Spinal cord (tissue), 10 donors: Measurements from ENCODE around the gene LRRC32. TPM values are rescaled to one million over a fixed set of nuclear protein-coding genes. Genes with fewer than 3 reads are reported as not detected.

Source experiments
- DNase-seq, 6 donors: peaks; one replicate each; pipeline versions ENCODE4 v3.0.0 to v3.0.0-alpha.2; 2013 to 2015; ENCODE audit warnings: low spot score in 6 of 6, low read depth in 4 of 6
- H3K27ac ChIP-seq: one replicate; pipeline ENCODE4 v1.5.1; 2013; ENCODE audit warnings: low read depth, low read length, control low read depth
- H3K27me3 ChIP-seq: one replicate; pipeline ENCODE4 v1.6.1; 2013; ENCODE audit warnings: low read length; ENCODE audit not compliant: control insufficient read depth, insufficient read depth
- H3K36me3 ChIP-seq: one replicate; pipeline ENCODE4 v1.6.1; 2013; ENCODE audit warnings: low read length; ENCODE audit not compliant: control insufficient read depth, insufficient read depth
- H3K4me1 ChIP-seq: one replicate; pipeline ENCODE4 v1.6.1; 2013; ENCODE audit warnings: low read length; ENCODE audit not compliant: control insufficient read depth, insufficient read depth
- H3K4me3 ChIP-seq: one replicate; pipeline ENCODE4 v1.5.1; 2013; ENCODE audit warnings: low read depth, low read length, control low read depth
- H3K9me3 ChIP-seq: one replicate; pipeline ENCODE4 v1.6.1; 2013; ENCODE audit warnings: low read length; ENCODE audit not compliant: control insufficient read depth, insufficient read depth
- WGBS: methylation state at CpG from one replicate; pipeline ENCODE4 v1.1.5; 2013; ENCODE audit warnings: missing lambda C conversion rate; ENCODE audit not compliant: insufficient coverage; 5-methylcytosine and 5-hydroxymethylcytosine counted together
- polyA plus RNA-seq, 2 donors: library from polyadenylated mRNA; unstranded; fragments of 120-200 nt; gene quantifications; one replicate each; pipeline ENCODE4 v1.2.1, GENCODE V29; 2013; ENCODE audit not compliant: insufficient read length in 2 of 2
- total RNA-seq, 2 donors: library from RNA; depleted of rRNA in 1 of 2; stranded (reverse); fragments of 120-200 nt in 1 of 2; fragments of >200 nt in 1 of 2; gene quantifications; one replicate each; pipeline versions ENCODE4 v1.2.3 to v1.2.4, GENCODE V29; 2013 to 2014
- donor health status: healthy.

Gene LRRC32
- total and polyA plus RNA-seq, 4 donors: 8.3 to 31.8 (median 10.4) TPM

DNA sequence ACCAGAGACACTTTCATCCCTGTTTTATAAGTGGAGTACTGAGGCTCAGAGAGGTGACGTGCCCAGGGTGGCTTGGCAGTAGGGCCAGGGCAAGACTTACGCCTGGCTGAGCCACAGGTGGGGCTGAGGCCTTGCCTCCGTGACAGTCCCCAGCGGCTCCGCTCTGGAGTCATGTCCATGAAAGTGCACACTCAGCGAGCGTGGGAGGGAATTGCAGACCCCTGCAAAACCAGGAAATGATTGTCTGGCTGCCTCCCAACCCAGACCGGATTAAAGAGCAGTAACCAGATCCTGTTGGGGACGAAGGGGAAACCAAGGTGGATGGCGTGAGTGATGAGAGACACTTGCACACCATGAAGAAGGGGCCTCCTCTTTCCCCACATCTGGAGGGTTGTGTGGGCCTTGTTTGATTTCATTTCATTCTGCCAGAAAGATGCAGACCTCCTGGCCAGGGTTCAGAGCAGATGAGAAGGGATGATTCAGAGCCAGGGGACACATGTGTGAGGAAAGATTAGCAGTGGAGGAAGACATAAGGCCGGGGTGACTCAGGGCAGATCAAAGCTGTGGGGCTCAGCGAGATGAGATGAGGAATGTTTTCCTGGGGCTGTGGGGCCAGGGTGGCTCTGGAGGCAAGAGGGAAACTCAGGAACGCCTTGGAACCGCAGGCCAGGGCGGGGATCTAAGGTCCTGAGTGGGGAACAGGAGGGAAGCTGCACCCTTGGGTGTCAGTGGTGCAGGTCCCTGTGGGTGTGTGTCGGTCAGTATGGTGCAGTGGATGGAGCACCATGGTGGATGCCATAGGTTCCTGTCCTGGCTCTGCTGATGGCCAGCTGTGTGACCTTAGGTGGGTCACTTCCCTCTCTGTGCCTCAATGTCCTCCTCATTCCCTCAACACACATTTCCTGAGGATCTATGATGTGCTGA lies 29.9 kb upstream of the LRRC32 start:
- H3K4me1 ChIP-seq: peaks cover 9% of the 10 kb centered on the region
- DNase-seq: peak in 2 of 6 donors; percentile 41 to 42
- 71% methylated on average over 12 of the region's 16 CpGs for WGBS
- no peaks in the 10 kb centered on the region for H3K9me3 ChIP-seq
- peak overlapping the region; percentile 35 for H3K27ac ChIP-seq
- no peaks in the 10 kb centered on the region for H3K27me3 ChIP-seq
- no peaks in the 10 kb centered on the region for H3K36me3 ChIP-seq
- H3K4me3 ChIP-seq: no peak overlapping the region

DNA sequence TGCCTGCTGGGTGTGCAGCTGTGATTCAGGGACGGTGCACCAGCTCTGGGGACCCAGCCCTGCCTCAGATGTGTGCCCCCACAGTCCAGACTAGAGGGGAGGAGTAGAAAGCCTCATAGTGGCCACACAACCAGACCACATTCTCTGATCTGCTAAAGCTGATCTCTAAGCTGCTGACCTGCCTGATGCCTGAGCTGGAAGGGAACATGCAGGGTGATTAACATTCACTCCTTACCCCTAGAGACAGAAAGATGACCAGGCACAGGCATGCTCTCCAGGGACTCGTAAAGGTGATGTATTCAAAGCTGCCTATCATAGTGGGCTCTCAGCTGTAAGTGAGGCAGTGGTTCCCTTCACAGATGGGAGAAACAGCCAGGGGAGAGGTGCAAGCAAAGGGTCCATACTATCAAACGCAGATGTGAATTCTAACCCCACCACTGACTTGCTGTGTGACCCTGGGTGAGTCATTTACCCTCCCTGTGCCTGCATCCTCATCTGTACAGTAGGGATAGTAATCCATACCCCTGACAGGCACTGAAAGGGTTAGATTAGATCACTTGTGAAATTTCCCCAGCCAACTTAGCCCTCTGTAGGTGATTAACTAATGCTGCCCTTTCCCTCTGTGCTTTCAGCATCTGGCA lies 29.0 kb upstream of the LRRC32 start:
- Histone ChIP-seq H3K4me3 (no peak overlapping the region), H3K4me1 (peaks cover 9% of the 10 kb centered on the region), H3K9me3 (no peaks in the 10 kb centered on the region), H3K27ac (peak overlapping the region; percentile 15), H3K27me3 (no peaks in the 10 kb centered on the region), H3K36me3 (no peaks in the 10 kb centered on the region)
- DNase-seq: no peak
- 100% methylated on average over 1 of the region's 3 CpGs for WGBS

DNA sequence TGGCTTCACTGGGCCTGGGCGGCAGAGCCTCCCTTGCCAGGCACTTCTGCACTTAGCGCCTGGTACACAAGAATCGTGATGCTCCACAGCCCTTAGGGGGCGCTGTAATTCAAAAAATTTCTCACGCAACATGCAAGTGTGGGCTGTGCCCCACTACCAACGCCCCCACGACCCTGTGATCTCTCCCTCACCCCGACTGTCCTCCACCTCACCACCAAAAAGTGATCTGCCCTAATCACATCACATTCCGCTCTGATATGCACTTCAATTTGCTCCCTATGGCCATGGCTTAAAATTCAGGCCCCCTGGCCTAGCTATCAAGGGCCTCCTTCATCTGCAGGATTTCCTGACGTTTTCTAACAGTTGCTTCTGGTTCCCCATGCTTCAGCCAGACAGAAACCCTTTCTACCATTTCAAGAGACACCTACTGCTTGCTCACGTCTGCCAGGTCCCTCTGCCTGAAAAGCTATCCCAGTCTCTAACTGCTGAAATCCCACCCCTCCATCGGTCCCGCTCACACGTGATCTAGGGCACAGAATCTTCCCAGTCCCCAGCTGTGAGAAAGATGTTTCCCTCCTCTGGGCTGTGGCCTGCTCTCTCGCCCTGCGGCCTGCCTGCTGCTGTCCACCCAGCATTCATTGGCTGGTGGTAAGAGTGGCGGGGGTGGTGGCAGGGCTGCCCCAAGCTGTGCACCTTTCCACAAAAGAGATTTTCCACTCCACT lies 27.9 kb upstream of the LRRC32 start:
- Histone ChIP-seq H3K27me3 (no peaks in the 10 kb centered on the region), H3K36me3 (no peaks in the 10 kb centered on the region), H3K9me3 (no peaks in the 10 kb centered on the region), H3K4me3 (no peak overlapping the region), H3K27ac (no peak overlapping the region), H3K4me1 (peaks cover 9% of the 10 kb centered on the region)
- DNase-seq: no peak
- WGBS: 54% methylated on average over 14 of the region's 17 CpGs

DNA sequence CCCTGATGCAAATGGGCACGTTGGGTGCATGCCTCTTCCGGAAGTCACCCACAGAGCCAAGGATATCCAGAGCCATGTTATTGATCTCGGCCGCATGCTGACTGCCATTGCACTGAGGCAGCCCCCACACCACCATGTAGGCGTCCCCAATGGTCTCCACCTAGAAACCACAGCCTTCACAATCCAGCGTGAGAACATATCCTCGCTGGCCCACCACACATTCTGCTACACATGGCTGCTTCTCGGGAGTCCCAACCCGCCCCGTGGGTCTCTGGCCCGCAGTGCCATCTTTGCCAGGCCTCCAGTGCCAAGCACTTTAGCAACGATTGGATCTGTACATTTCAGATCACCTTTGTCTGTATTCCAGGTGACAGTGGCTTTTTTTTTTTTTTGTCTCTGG lies 26.2 kb upstream of the LRRC32 start:
- no peak overlapping the region for H3K27ac ChIP-seq
- WGBS: 91% methylated on average over 12 of the region's 12 CpGs
- no peak overlapping the region for H3K4me3 ChIP-seq
- no peaks in the 10 kb centered on the region for H3K9me3 ChIP-seq
- peaks cover 9% of the 10 kb centered on the region for H3K4me1 ChIP-seq
- DNase-seq: no peak
- H3K36me3 ChIP-seq: no peaks in the 10 kb centered on the region
- H3K27me3 ChIP-seq: no peaks in the 10 kb centered on the region

DNA sequence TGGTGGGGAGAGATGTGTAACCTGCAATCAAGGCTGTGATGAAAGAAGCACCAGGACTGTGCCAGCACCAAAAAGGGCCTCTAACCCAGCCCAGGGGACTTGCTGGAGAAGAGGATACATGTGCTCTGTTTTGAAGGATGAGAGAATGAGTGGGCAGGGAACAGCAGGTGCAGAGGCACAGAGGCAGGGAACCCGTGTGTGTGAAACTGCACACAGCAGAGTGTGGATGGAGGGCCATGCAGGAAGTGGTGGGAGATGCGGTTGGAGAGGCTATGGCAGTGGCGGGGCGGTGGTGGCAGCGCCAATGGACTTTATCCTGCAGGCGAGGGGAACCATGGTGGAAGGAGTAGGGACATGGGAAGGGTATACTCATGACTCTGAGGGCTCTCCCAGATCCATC lies 25.2 kb upstream of the LRRC32 start:
- no peak overlapping the region for H3K27ac ChIP-seq
- no peaks in the 10 kb centered on the region for H3K9me3 ChIP-seq
- no peaks in the 10 kb centered on the region for H3K36me3 ChIP-seq
- no peak overlapping the region for H3K4me3 ChIP-seq
- WGBS: 86% methylated on average over 2 of the region's 6 CpGs
- peaks cover 8% of the 10 kb centered on the region for H3K4me1 ChIP-seq
- DNase-seq: no peak
- no peaks in the 10 kb centered on the region for H3K27me3 ChIP-seq

DNA sequence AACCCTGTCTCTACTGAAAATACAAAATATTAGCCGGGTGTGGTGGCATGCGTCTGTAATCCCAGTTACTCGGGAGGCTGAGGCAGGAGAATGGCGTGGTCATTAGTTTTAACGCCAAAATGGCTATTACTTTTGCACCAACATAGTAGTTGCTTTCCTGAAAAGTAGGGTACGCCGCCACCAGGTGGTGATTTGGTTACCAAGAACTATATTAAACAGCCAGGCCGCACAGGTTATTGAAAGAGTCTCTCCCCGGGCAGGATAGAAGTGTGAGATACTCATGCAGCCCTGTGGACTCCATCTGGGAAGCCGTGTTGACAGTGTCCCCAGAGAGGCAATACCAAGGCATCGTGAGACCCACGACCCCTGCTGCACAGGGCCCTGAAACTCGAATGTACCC lies 24.6 kb upstream of the LRRC32 start:
- no peaks in the 10 kb centered on the region for H3K27me3 ChIP-seq
- H3K36me3 ChIP-seq: no peaks in the 10 kb centered on the region
- no peaks in the 10 kb centered on the region for H3K9me3 ChIP-seq
- H3K4me1 ChIP-seq: peaks cover 3% of the 10 kb centered on the region
- DNase-seq: peak in 1 of 6 donors; percentile 27
- H3K27ac ChIP-seq: no peak overlapping the region
- 86% methylated on average over 11 of the region's 13 CpGs for WGBS
- no peak overlapping the region for H3K4me3 ChIP-seq

DNA sequence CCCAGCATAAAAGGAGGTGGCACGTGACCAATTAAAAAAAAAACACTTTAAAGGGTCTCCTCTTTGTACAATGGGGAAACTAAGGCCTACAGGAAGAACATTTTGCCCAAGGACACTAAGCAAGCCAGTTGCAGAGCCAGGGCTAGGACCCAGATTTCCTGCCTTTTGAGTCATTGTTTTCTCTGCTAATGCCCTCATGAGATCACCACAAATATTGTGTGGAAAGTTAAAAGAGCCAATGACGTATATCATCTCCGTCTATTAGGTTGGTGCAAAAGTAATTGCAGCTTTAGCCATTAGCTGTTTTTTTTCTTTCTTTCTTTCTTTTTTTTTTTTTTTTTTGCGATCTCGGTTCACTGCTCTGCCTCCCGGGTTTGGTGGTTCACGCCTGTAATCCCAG lies 24.1 kb upstream of the LRRC32 start:
- Histone ChIP-seq H3K4me3 (no peak overlapping the region), H3K9me3 (no peaks in the 10 kb centered on the region), H3K27me3 (no peaks in the 10 kb centered on the region), H3K36me3 (no peaks in the 10 kb centered on the region), H3K27ac (no peak overlapping the region), H3K4me1 (peaks cover 3% of the 10 kb centered on the region)
- no peak for DNase-seq
- 87% methylated on average over 3 of the region's 7 CpGs for WGBS

DNA sequence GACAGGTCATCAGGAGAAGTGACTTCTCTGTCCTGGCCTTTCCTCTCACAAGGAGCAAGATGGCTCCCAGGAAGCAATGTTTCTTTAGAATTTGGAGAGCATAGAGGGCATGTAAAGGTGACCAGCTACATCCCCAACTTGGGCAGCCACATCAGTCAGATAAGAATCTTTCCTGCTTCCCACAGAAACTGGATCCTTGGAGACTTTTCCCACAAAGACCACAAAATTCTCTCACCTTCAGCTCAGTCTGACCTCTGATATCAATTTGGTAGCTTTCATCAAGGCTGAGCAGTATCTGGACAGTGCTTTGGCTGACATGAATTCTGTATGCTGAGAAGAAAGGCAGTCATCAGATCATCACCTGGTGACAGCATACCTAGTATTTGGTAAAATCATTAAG lies 23.3 kb upstream of the LRRC32 start:
- no peaks in the 10 kb centered on the region for H3K36me3 ChIP-seq
- no peak for DNase-seq
- no peak overlapping the region for H3K4me3 ChIP-seq
- no peak overlapping the region for H3K27ac ChIP-seq
- peaks cover 6% of the 10 kb centered on the region for H3K4me1 ChIP-seq
- H3K9me3 ChIP-seq: no peaks in the 10 kb centered on the region
- no peaks in the 10 kb centered on the region for H3K27me3 ChIP-seq

DNA sequence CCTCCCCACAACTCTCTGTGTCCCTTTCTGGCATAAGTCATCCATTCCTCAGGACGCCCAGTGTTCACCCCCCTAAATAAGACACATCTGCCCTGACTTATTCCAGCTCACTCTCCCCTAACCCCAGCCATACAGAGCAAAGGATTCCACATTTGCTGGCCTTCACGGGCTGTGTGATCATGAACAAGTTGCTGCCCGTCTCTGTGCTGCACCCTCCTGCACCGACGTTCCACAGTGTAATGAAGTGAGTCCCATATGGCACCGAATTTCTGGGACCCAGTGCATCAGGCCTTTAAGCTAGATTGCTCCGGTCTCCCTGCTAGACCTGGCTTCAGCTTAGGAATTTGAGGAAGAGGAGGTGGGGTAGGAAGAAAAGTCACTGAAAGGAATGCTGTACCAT lies 22.4 kb upstream of the LRRC32 start:
- peaks cover 6% of the 10 kb centered on the region for H3K4me1 ChIP-seq
- 88% methylated on average over 7 of the region's 7 CpGs for WGBS
- no peaks in the 10 kb centered on the region for H3K36me3 ChIP-seq
- H3K27me3 ChIP-seq: no peaks in the 10 kb centered on the region
- H3K4me3 ChIP-seq: no peak overlapping the region
- no peaks in the 10 kb centered on the region for H3K9me3 ChIP-seq
- H3K27ac ChIP-seq: no peak overlapping the region
- DNase-seq: no peak
